ENCODE measurements around the gene TOR4A. TPM values are rescaled to one million over a fixed set of nuclear protein-coding genes. Genes with fewer than 3 reads are reported as not detected.

The TOR4A gene
- total and polyA plus RNA-seq, 10 of the 15 experiments (the other 5 are each of a cell fraction or from before 2014, with no cell fraction given), result 2.0 to 19.9 (median 3.7) TPM

GRCh38 chr9:137236238-137236935 is 41.1 kb upstream of the TOR4A start (continued):
- no peak for TF ChIP-seq E4F1 (IDR thresholded peaks at IDR 0.05; ENCODE audit: borderline replicate concordance, partially characterized antibody)
- TF ChIP-seq POLR2A (IDR thresholded peaks at IDR 0.05; ENCODE audit: low read depth, low read length), result no peak
- TF ChIP-seq ZNF384 (IDR thresholded peaks at IDR 0.05; ENCODE audit: borderline replicate concordance, low read depth, low read length), result no peak
- no peak for TF ChIP-seq FOXM1 (IDR thresholded peaks at IDR 0.05; ENCODE audit: low read depth, low read length)
- no peak for TF ChIP-seq MYC (IDR thresholded peaks at IDR 0.05; ENCODE audit: insufficient read depth, insufficient read length, insufficient replicate concordance, low read length, severe bottlenecking)
- peak; percentile 96 for TF ChIP-seq GATAD2B (conservative IDR thresholded peaks at IDR 0.05; ENCODE audit: low read depth)
- TF ChIP-seq RAD21 (IDR thresholded peaks at IDR 0.05; ENCODE audit: insufficient read depth, low read depth, low read length), result peak; percentile 79
- TF ChIP-seq MTA3 (IDR thresholded peaks at IDR 0.05; ENCODE audit: borderline replicate concordance, low read length), result no peak
- 0 out of 2 replicates have a peak, but pooled peaks have one; percentile 24 for TF ChIP-seq ZNF217 (IDR thresholded peaks at IDR 0.05)
- no peak for TF ChIP-seq ZBTB4 (CRISPR knock-in tag; IDR thresholded peaks at IDR 0.05)
- TF ChIP-seq EP300 (IDR thresholded peaks at IDR 0.05; ENCODE audit: borderline replicate concordance in 1 of 2, control insufficient read depth in 1 of 2, low read depth in 2 of 2, low read length in 2 of 2), result no peak
- no peak for TF ChIP-seq SIX5 (IDR thresholded peaks at IDR 0.05; ENCODE audit: low read depth, low read length, severe bottlenecking)
- TF ChIP-seq RUNX3 (IDR thresholded peaks at IDR 0.05; ENCODE audit: low read length), result no peak
- 0 out of 2 replicates have a peak, but pooled peaks have one; percentile 76 for TF ChIP-seq STAT1 (conservative IDR thresholded peaks at IDR 0.05)
- TF ChIP-seq YBX1 (IDR thresholded peaks at IDR 0.05), result no peak
- TF ChIP-seq SUPT20H (IDR thresholded peaks at IDR 0.05; ENCODE audit: borderline replicate concordance, control insufficient read depth, low read depth, low read length), result no peak
- TF ChIP-seq TARDBP (IDR thresholded peaks at IDR 0.05; ENCODE audit: borderline replicate concordance), result 0 out of 2 replicates have a peak, but pooled peaks have one; percentile 24
- TF ChIP-seq SMAD1 (IDR thresholded peaks at IDR 0.05; ENCODE audit: low read depth, partially characterized antibody), result no peak
- TF ChIP-seq CBX3 (IDR thresholded peaks at IDR 0.05; ENCODE audit: borderline replicate concordance, low read depth), result no peak
- TF ChIP-seq PRDM15 (CRISPR knock-in tag; IDR thresholded peaks at IDR 0.05), result no peak
- peak; percentile 80 for TF ChIP-seq MEF2B (IDR thresholded peaks at IDR 0.05; ENCODE audit: partially characterized antibody, poor library complexity, severe bottlenecking)

All from GM12878 (cell line).